Retinal pigment epithelial cell (primary cell): ENCODE results near the gene DAND5.

ENCODE experiments used
- DNase-seq: peaks from one replicate; pipeline ENCODE4 v3.0.0-alpha.2; 2010; ENCODE audit warnings: low read depth
- H3K4me3 ChIP-seq: 2 replicates; pipeline ENCODE4 v1.5.1; 2011; ENCODE audit warnings: mild to moderate bottlenecking, low read length, control low read depth, moderate library complexity
- TF ChIP-seq, protein P1 (sequence below): conservative IDR thresholded peaks from 2 replicates; pipeline ENCODE4 v1.5.1; 2011; ENCODE audit warnings: low read depth, low read length, control low read depth, inconsistent platforms

DAND5 gene

DNA sequence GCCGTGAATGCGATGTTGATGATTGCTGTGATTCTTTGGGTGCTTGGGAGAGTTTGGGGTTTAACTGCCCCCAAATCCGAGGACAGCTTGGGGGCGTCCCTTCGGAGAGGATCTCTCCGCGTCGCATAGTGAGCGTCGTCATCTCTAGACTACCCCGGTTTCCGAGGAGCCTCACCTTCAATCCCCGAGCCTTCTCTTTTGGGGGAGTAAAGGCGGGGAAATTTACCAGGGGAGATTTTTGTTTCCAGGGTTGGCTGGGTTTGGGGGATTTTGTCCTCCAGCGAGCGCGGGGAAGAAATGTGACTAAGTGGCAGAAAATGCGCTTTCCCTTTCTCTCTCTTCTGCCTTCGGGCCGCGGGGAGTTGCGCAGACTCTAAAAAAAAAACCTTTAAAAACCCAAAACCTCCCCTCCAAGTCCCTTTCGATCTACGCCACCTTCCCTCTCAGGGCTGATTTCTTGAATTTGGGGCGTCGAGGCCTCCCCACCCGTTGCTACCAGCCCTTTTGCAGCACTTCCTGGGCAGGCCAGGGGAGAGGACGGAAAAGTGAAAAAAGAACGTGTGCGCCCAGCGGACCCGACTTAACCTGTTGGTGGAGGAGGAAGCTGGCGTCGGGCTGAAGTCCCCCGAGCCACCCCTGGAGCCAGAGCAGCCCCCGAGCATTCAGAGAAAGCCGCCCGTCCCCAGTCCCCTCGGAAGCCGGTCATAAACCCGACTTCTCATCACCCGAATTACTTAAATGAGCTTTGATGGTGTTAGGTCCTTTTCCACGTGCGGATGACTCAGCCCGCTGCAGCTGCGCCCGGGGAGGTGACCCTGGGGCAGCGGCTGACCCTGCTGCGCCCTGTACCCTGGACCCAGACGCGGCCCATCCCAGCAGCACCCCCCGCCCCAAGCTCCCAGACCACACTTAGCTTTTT lies 43.6 kb downstream of the DAND5 start:
- TF ChIP-seq, protein P1, sequence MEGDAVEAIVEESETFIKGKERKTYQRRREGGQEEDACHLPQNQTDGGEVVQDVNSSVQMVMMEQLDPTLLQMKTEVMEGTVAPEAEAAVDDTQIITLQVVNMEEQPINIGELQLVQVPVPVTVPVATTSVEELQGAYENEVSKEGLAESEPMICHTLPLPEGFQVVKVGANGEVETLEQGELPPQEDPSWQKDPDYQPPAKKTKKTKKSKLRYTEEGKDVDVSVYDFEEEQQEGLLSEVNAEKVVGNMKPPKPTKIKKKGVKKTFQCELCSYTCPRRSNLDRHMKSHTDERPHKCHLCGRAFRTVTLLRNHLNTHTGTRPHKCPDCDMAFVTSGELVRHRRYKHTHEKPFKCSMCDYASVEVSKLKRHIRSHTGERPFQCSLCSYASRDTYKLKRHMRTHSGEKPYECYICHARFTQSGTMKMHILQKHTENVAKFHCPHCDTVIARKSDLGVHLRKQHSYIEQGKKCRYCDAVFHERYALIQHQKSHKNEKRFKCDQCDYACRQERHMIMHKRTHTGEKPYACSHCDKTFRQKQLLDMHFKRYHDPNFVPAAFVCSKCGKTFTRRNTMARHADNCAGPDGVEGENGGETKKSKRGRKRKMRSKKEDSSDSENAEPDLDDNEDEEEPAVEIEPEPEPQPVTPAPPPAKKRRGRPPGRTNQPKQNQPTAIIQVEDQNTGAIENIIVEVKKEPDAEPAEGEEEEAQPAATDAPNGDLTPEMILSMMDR, result no peak
- peak overlapping the region; percentile 30 for H3K4me3 ChIP-seq
- DNase-seq, result no peak

DNA sequence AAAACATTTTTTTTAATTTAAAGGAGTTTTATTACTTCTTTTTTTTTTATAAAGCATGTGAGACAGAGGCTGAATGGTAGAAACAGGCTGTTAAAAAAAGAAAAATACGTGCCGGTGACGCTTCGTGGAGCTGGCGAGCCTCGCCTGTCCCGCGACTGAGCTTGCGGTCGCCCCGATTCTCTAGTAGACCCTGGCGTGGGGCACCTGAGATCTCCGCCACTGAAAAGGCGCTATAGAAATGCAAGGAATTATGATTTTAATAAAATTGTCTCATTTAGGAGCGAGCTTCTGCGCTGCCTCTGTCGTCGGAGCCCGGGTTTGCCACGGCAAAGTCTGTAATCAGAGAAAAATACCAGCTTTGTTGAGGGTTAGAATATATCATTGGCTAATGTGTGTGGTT lies 44.3 kb downstream of the DAND5 start:
- no peak for DNase-seq

DNA sequence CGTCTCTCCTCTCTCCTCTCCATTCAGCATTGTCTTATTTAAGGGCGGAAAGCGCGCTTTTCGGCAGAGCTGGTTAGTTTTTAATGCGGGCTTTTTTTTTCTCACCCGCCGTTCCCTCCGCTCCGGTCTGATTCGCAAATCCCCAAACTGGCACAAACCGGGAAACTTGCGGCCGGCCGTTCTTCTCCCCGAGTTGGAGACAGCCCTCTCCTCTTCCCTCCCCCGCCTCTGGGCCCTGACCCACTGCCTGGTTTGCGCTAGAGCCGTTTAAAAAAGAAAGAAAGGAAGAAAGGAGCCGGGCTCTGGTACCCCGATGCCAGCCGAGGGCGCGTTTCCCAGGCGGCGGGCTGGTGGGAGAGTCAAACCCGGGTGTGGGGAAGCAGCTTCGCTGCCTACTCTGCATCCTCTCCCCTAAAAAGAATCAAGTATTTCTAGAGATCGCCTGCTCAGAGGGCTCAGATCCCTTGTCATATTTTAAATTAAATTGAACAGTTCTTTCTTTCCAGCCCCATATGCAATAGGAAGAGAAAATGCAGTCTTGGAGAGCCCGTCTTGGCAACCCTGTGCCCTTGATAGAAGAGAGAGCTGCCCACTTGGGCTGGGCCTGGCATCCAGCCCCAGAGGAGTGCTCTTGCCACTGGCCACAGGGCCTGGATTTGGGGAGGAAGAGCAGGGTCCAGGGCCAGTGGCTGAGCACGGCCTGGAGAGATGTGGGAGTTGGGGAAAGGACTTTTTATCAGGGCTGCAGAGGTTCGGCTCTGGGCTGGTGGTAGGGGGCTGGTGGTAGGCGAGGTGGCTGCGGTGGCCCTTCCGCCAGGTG lies 44.9 kb downstream of the DAND5 start:
- TF ChIP-seq, protein P1, result no peak
- DNase-seq, result no peak
- H3K4me3 ChIP-seq, result no peak overlapping the region

More for the DNA sequence above, 44.3 kb downstream of the DAND5 start:
- H3K4me3 ChIP-seq, result peak overlapping the region; percentile 4
- TF ChIP-seq, protein P1, result no peak

DNA sequence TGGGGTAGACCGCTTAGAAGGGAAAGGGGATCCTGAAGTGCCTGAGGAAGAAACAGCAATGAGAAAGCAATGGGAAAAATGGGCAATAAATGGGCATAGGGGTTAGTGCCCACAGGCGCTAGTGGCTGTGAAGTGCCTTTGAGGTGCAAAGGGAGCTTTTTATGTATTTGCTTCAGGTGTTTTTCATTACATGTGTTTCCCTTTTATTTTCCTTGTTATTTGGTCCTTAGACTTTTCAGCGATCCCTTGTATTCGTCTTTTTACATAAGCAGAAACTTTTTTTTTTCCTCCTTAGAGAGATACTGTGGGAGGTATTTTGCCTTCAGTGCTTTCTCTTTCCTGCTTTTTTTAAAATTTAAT lies 45.5 kb downstream of the DAND5 start:
- H3K4me3 ChIP-seq, result no peak overlapping the region
- DNase-seq, result no peak
- TF ChIP-seq, protein P1, result no peak

DNA sequence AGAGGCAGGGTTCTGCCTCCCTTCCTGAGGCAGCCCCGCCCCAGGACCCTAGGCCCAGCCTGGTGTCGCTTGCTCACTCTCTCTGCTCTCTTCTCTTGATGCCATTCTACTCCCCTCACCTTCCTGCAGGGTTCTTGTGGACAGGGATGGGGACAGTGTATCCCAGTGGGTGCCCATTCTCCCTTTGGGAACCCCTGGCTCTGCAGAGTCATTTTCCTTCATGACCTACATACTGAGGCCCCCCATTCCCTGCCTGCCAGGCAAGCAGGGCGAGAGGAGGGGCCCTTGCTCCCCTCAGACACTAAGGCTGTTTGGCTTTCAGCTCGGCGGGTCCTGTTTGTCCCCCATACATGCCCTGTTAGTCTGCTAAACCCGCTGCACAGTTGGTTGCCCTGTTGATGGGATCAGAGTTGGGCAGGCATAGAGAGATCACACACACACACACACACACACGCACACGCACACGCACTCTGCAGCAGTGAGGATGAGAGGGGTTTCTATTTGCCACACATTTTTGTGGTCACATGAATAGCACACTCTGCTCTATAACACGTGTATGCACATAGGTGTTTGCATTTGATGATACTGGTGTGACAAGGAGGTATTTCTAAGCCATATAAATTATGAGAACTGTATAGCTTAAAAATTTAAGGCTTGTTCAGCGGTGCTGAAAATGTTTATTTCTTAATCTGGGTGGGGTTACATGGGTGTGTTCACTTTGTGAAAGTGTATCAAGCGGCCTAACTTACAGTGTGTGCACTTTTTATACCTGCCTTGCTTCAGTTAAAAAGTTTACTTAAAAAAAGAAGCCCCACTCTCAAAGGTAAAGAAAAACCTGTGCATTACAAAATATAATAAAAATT lies 46.2 kb downstream of the DAND5 start:
- no peak overlapping the region for H3K4me3 ChIP-seq
- no peak for DNase-seq
- TF ChIP-seq, protein P1, result no peak

DNA sequence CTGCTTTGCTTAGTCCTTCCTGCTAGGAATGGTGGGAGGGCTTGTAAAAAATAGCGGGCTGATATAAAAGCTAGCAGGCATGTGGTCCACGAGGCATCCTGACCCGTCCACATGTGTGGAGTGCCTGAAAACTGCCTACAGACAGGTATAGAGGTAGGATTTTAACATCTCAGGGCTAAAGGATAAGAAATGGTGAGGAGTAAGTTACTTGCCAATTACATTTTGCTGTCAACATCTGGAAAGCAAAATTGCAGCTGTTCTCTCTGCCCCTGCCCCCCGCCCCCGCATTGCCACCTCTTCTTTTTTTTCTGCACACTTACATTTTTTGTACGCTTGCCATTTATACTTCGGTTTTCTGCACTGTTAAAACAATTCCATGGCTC lies 46.9 kb downstream of the DAND5 start:
- no peak overlapping the region for H3K4me3 ChIP-seq
- DNase-seq, result no peak
- TF ChIP-seq, protein P1, result no peak
